HL-60 (cell line): ENCODE measurements around the gene PRKCI.

Experiments
- GABPA ChIP-seq: IDR thresholded peaks from 2 replicates; pipeline ENCODE4 v1.6.1; 2012; ENCODE audit warnings: low read depth
- POLR2AphosphoS5 ChIP-seq: IDR thresholded peaks from 2 replicates; pipeline ENCODE4 v1.6.1; 2012; ENCODE audit warnings: low read depth
- TF ChIP-seq, protein P1 (sequence below): IDR thresholded peaks from one replicate; pipeline ENCODE4 v1.5.1; 2011; ENCODE audit warnings: low read length, control low read depth, inconsistent platforms; ENCODE audit not compliant: insufficient read depth
- TF ChIP-seq, protein P2 (sequence below): IDR thresholded peaks from 2 replicates; pipeline ENCODE4 v1.6.1; 2012; ENCODE audit warnings: low read depth; ENCODE audit not compliant: insufficient replicate concordance

DNA sequence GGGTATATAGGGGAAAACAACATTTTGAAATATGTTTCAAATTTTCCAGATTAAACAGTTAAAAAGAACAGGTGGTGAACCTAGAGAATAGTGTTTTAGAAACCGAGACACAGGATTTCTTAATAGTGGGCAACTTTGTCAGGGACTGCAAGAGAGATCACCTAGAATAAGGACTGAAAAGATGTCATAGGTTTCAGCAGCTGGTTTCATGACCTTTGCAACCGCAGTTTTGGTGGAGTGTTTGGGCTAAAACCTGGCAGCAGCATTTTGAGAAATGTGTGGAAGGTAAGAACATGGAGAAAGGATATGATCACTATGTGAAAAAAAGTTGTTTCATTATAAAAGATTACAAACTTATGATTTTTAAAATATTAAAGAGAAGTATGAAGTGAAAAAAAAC, 34.9 kb downstream of the PRKCI start:
- TF ChIP-seq, protein P1, sequence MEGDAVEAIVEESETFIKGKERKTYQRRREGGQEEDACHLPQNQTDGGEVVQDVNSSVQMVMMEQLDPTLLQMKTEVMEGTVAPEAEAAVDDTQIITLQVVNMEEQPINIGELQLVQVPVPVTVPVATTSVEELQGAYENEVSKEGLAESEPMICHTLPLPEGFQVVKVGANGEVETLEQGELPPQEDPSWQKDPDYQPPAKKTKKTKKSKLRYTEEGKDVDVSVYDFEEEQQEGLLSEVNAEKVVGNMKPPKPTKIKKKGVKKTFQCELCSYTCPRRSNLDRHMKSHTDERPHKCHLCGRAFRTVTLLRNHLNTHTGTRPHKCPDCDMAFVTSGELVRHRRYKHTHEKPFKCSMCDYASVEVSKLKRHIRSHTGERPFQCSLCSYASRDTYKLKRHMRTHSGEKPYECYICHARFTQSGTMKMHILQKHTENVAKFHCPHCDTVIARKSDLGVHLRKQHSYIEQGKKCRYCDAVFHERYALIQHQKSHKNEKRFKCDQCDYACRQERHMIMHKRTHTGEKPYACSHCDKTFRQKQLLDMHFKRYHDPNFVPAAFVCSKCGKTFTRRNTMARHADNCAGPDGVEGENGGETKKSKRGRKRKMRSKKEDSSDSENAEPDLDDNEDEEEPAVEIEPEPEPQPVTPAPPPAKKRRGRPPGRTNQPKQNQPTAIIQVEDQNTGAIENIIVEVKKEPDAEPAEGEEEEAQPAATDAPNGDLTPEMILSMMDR: no peak
- TF ChIP-seq GABPA (no peak), POLR2AphosphoS5 (no peak)
- TF ChIP-seq, protein P2, sequence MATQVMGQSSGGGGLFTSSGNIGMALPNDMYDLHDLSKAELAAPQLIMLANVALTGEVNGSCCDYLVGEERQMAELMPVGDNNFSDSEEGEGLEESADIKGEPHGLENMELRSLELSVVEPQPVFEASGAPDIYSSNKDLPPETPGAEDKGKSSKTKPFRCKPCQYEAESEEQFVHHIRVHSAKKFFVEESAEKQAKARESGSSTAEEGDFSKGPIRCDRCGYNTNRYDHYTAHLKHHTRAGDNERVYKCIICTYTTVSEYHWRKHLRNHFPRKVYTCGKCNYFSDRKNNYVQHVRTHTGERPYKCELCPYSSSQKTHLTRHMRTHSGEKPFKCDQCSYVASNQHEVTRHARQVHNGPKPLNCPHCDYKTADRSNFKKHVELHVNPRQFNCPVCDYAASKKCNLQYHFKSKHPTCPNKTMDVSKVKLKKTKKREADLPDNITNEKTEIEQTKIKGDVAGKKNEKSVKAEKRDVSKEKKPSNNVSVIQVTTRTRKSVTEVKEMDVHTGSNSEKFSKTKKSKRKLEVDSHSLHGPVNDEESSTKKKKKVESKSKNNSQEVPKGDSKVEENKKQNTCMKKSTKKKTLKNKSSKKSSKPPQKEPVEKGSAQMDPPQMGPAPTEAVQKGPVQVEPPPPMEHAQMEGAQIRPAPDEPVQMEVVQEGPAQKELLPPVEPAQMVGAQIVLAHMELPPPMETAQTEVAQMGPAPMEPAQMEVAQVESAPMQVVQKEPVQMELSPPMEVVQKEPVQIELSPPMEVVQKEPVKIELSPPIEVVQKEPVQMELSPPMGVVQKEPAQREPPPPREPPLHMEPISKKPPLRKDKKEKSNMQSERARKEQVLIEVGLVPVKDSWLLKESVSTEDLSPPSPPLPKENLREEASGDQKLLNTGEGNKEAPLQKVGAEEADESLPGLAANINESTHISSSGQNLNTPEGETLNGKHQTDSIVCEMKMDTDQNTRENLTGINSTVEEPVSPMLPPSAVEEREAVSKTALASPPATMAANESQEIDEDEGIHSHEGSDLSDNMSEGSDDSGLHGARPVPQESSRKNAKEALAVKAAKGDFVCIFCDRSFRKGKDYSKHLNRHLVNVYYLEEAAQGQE: no peak
